Lung (tissue), 16 donors: Measurements from ENCODE around the gene PRR5L. TPM values are rescaled to one million over a fixed set of nuclear protein-coding genes. Genes with fewer than 3 reads are reported as not detected.

ENCODE experiments used
- ATAC-seq: fragments of 200-7000 bp; cut with Tn5 transposase; one replicate; pipeline ENCODE4 v1.9.1; 2020; ENCODE audit warnings: moderate number of reproducible peaks; ENCODE audit not compliant: insufficient read depth, low FRiP score
- DNase-seq, 3 donors: peaks; one replicate each; pipeline ENCODE4 v3.0.0-alpha.2; 2013 to 2017
- H3K27ac ChIP-seq, 2 donors: one replicate each; pipeline ENCODE4 v1.5.1; 2013; ENCODE audit warnings: mild to moderate bottlenecking in 2 of 2, moderate library complexity in 2 of 2, control low read depth in 1 of 2, inconsistent platforms in 1 of 2, low read depth in 1 of 2, low read length in 1 of 2
- H3K27me3 ChIP-seq, 3 donors: one replicate each; pipeline ENCODE4 v1.5.1; 2013; ENCODE audit warnings: low read length in 2 of 3; ENCODE audit not compliant: control insufficient read depth in 3 of 3, insufficient read depth in 3 of 3
- H3K36me3 ChIP-seq, 4 donors: one replicate each; pipeline ENCODE4 v1.5.1; 2013; ENCODE audit warnings: low read length in 4 of 4, mild to moderate bottlenecking in 1 of 4, moderate library complexity in 1 of 4; ENCODE audit not compliant: control insufficient read depth in 4 of 4, insufficient read depth in 4 of 4
- H3K4me1 ChIP-seq, 5 donors: one replicate each; pipeline ENCODE4 v1.5.1; 2013; ENCODE audit warnings: low read length in 5 of 5, mild to moderate bottlenecking in 2 of 5, moderate library complexity in 1 of 5; ENCODE audit not compliant: control insufficient read depth in 5 of 5, insufficient read depth in 5 of 5
- H3K4me3 ChIP-seq: one replicate; pipeline ENCODE4 v1.5.1; 2013; ENCODE audit warnings: mild to moderate bottlenecking, control low read depth, moderate library complexity
- H3K9ac ChIP-seq, 2 donors: one replicate each; pipeline ENCODE4 v1.5.1; 2013; ENCODE audit warnings: low read length in 2 of 2, control low read depth in 1 of 2; ENCODE audit not compliant: insufficient read depth in 1 of 2
- H3K9me3 ChIP-seq, 4 donors: one replicate each; pipeline ENCODE4 v1.5.1; 2013; ENCODE audit warnings: low read length in 3 of 4, mild to moderate bottlenecking in 1 of 4, moderate library complexity in 1 of 4; ENCODE audit not compliant: control insufficient read depth in 4 of 4, insufficient read depth in 3 of 4
- WGBS, 2 donors: extraction: QIAGEN DNeasy Blood & Tissue Kit; methylation state at CpG; one replicate each; pipeline ENCODE4 v1.1.7; 2013; 5-methylcytosine and 5-hydroxymethylcytosine counted together
- long read RNA-seq, 5 donors: transcript quantifications; one replicate each; lab custom pipeline, GENCODE V29; 2026
- polyA plus RNA-seq, 2 donors: library from polyadenylated mRNA; stranded (reverse); fragments of 200-250 nt; gene quantifications; one replicate each; pipeline ENCODE4 v1.2.1, GENCODE V29; 2013
- total RNA-seq, 2 donors: library from RNA; depleted of rRNA in 1 of 2; stranded (reverse); fragments of >200 nt in 1 of 2; gene quantifications; one replicate each; pipeline ENCODE4 v1.2.1, GENCODE V29; 2014 to 2021
- TF ChIP-seq, protein P1 (sequence below): IDR thresholded peaks from 2 replicates; pipeline ENCODE4 v1.5.1; 2012; ENCODE audit warnings: mild to moderate bottlenecking; ENCODE audit errors: control extremely low read depth, extremely low read depth
- donor health status: control.
- donor health status: control.
- donor health status: Bipolar disorder and iron deficiency.
- donor health status: healthy.
- donor health status: DM: yes; HTN: yes; CAD: no.

The PRR5L gene, protein sequence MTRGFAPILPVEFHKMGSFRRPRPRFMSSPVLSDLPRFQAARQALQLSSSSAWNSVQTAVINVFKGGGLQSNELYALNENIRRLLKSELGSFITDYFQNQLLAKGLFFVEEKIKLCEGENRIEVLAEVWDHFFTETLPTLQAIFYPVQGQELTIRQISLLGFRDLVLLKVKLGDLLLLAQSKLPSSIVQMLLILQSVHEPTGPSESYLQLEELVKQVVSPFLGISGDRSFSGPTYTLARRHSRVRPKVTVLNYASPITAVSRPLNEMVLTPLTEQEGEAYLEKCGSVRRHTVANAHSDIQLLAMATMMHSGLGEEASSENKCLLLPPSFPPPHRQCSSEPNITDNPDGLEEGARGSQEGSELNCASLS
- total RNA-seq (10 to 100 TPM; 10.4 to 27.5 TPM), polyA plus RNA-seq (1 to 10 TPM; 6.3 to 7.7 TPM)
- long read RNA-seq, donor 1 = 0 reads
- long read RNA-seq, donor 2 = 0 reads
- long read RNA-seq, donor 3, partial matches to known transcripts = 11 of 11 reads
- long read RNA-seq, donor 3, other reads (novel, unspliced or antisense) = 0 of 11 reads
- long read RNA-seq, donor 4 = 0 reads
- long read RNA-seq, donor 5 = 0 reads

GRCh38 chr11:36295926-36296325 is at the start of gene PRR5L:
Gene PRR5L, plus strand, starts transcription at chr11:36296288. Its CDS starts 104,834 bp downstream, at chr11:36401122.
- ATAC-seq = no peak
- peaks cover 0 to 16% (median 3%) of the 10 kb centered on the region in 5 donors for H3K4me1 ChIP-seq
- TF ChIP-seq, protein P1, sequence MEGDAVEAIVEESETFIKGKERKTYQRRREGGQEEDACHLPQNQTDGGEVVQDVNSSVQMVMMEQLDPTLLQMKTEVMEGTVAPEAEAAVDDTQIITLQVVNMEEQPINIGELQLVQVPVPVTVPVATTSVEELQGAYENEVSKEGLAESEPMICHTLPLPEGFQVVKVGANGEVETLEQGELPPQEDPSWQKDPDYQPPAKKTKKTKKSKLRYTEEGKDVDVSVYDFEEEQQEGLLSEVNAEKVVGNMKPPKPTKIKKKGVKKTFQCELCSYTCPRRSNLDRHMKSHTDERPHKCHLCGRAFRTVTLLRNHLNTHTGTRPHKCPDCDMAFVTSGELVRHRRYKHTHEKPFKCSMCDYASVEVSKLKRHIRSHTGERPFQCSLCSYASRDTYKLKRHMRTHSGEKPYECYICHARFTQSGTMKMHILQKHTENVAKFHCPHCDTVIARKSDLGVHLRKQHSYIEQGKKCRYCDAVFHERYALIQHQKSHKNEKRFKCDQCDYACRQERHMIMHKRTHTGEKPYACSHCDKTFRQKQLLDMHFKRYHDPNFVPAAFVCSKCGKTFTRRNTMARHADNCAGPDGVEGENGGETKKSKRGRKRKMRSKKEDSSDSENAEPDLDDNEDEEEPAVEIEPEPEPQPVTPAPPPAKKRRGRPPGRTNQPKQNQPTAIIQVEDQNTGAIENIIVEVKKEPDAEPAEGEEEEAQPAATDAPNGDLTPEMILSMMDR = no peak
- WGBS, 2 donors = 83 to 90% methylated on average over 3 of the region's 3 CpGs
- no peaks in the 10 kb centered on the region for H3K27me3 ChIP-seq
- H3K27ac ChIP-seq = no peak within 1 kb of the TSS
- no peak within 1 kb of the TSS for H3K9ac ChIP-seq
- H3K9me3 ChIP-seq = no peaks in the 10 kb centered on the region
- H3K4me3 ChIP-seq = no peak within 1 kb of the TSS
- no peaks in the 10 kb centered on the region for H3K36me3 ChIP-seq
- no peak for DNase-seq

DNA sequence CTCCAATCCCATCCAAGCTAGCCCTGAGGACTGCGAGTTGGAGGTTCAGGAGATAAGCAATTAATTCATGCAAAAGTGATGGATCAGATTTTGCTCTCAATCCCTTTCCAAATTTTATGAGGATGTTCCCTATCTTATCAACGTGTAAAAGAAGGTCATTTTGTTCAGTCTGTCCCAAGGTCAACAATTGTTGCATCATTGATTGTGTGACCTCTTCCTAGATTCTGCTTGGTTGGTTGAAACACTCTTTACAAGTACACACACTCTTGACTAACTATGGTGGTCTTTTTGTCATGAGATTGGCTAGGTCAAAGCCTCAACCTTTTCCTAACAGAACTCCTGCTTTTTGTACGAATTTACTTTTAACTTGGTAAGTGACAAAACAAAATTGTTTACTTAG is 48.6 kb upstream of the PRR5L start:
- Histone ChIP-seq H3K4me3 (no peak overlapping the region), H3K9ac (no peak overlapping the region), H3K27ac (no peak overlapping the region), H3K9me3 (peaks cover 0 to 10% (median 2%) of the 10 kb centered on the region in 4 donors), H3K27me3 (no peaks in the 10 kb centered on the region), H3K36me3 (no peaks in the 10 kb centered on the region), H3K4me1 (no peaks in the 10 kb centered on the region)
- ATAC-seq (no peak), DNase-seq (no peak)
- WGBS, 2 donors = 38 to 57% methylated on average over 3 of the region's 3 CpGs
- TF ChIP-seq, protein P1 = no peak

GRCh38 chr11:36248436-36248835 is 47.7 kb upstream of the PRR5L start:
- no peak for DNase-seq
- Histone ChIP-seq H3K27me3 (no peaks in the 10 kb centered on the region), H3K4me3 (no peak overlapping the region), H3K27ac (no peak overlapping the region), H3K9ac (no peak overlapping the region), H3K9me3 (peaks cover 0 to 10% (median 2%) of the 10 kb centered on the region in 4 donors), H3K4me1 (peaks cover 0 to 8% (median 0%) of the 10 kb centered on the region in 5 donors), H3K36me3 (no peaks in the 10 kb centered on the region)
- TF ChIP-seq, protein P1 = no peak
- WGBS, 2 donors = 54 to 66% methylated on average over 4 of the region's 4 CpGs
- no peak for ATAC-seq
